ENCODE measurements around the gene CREB3L1.

Gene CREB3L1

DNA sequence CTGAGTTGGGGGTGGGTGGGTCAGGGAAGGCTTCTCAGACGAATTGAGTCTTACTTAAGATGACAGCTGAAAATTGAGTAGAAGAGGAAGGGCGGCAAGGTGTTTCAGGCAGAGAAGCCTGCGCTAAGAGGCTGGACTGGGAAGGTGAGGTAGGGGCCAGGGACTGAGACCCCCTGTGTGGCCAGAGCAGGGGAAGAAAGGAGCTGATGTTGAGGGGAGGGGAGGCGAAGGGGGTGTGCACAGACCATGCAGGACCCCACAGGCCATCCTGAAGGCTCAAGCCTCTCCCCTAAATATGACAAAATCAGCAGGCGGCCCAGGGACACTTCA, 40.6 kb upstream of the CREB3L1 start:
- Histone ChIP-seq H3K27ac (ENCODE audit: low read depth, low read length) (no peak overlapping the region), H2AK5ac (ENCODE audit: low read length) (no peak overlapping the region), H4K91ac (ENCODE audit: low read depth, low read length) (no peak overlapping the region), H3K4me1 (ENCODE audit: control insufficient read depth in 1 of 2, insufficient read depth in 2 of 2, low read length in 2 of 2) (peaks cover 21 to 26% of the 10 kb centered on the region in 2 experiments), H3K4me3 (ENCODE audit: low read depth, low read length) (no peak overlapping the region), H4K12ac (ENCODE audit: low read depth, low read length) (no peak overlapping the region), H3K23ac (ENCODE audit: low read length) (no peak overlapping the region), H2BK120ac (ENCODE audit: insufficient read depth, low read length, poor library complexity) (no peak overlapping the region), H2AFZ (ENCODE audit: insufficient read depth, low read length, poor library complexity) (peak overlapping the region; percentile 15), H3K27me3 (ENCODE audit: insufficient read depth, low read length) (no peaks in the 10 kb centered on the region), H3K9me3 (ENCODE audit: insufficient read depth, low read depth, low read length) (no peaks in the 10 kb centered on the region), H3K14ac (ENCODE audit: low read length) (no peak overlapping the region), H2BK5ac (ENCODE audit: low read depth, low read length, poor library complexity) (no peak overlapping the region), H4K8ac (ENCODE audit: low read depth, low read length) (no peak overlapping the region), H3K18ac (ENCODE audit: low read length) (no peak overlapping the region), H3K79me2 (ENCODE audit: control insufficient read depth, insufficient read depth, low read length, poor library complexity) (no peaks in the 10 kb centered on the region), H3K4ac (ENCODE audit: low read depth, low read length) (no peak overlapping the region), H3K9ac (ENCODE audit: low read length) (no peak overlapping the region), H2BK12ac (ENCODE audit: low read length) (no peak overlapping the region), H3K4me2 (ENCODE audit: low read length) (peak overlapping the region; percentile 84), H3K36me3 (ENCODE audit: control insufficient read depth in 1 of 2, insufficient read depth in 2 of 2, low read length in 2 of 2) (no peaks in the 10 kb centered on the region), H3K79me1 (ENCODE audit: low read length) (no peaks in the 10 kb centered on the region)
- no CpG with 5 or more reads among the region's 5 CpGs for WGBS (ENCODE audit: extremely low coverage, insufficient coverage, insufficient read length)
- no peak for DNase-seq

GRCh38 chr11:46237248-46238077, 40.0 kb upstream of the CREB3L1 start:
- H4K91ac ChIP-seq (ENCODE audit: low read depth, low read length), result peak overlapping the region; percentile 74
- peak overlapping the region; percentile 46 for H4K12ac ChIP-seq (ENCODE audit: low read depth, low read length)
- no peak overlapping the region for H2BK12ac ChIP-seq (ENCODE audit: low read length)
- no peak overlapping the region for H3K4ac ChIP-seq (ENCODE audit: low read depth, low read length)
- H3K14ac ChIP-seq (ENCODE audit: low read length), result peak overlapping the region; percentile 13
- H2AFZ ChIP-seq (ENCODE audit: insufficient read depth, low read length, poor library complexity), result peak overlapping the region; percentile 43
- no peaks in the 10 kb centered on the region for H3K79me2 ChIP-seq (ENCODE audit: control insufficient read depth, insufficient read depth, low read length, poor library complexity)
- peak overlapping the region; percentile 24 for H3K27ac ChIP-seq (ENCODE audit: low read depth, low read length)
- H3K4me1 ChIP-seq (ENCODE audit: control insufficient read depth in 1 of 2, insufficient read depth in 2 of 2, low read length in 2 of 2), result peaks cover 22 to 27% of the 10 kb centered on the region in 2 experiments
- peak overlapping the region; percentile 68 for H3K4me3 ChIP-seq (ENCODE audit: low read depth, low read length)
- no peak overlapping the region for H2BK5ac ChIP-seq (ENCODE audit: low read depth, low read length, poor library complexity)
- H2BK120ac ChIP-seq (ENCODE audit: insufficient read depth, low read length, poor library complexity), result peak overlapping the region; percentile 43
- no CpG with 5 or more reads among the region's 59 CpGs for WGBS (ENCODE audit: extremely low coverage, insufficient coverage, insufficient read length)
- H3K23ac ChIP-seq (ENCODE audit: low read length), result no peak overlapping the region
- H3K27me3 ChIP-seq (ENCODE audit: insufficient read depth, low read length), result no peaks in the 10 kb centered on the region
- H3K36me3 ChIP-seq (ENCODE audit: control insufficient read depth in 1 of 2, insufficient read depth in 2 of 2, low read length in 2 of 2), result no peaks in the 10 kb centered on the region
- no peak overlapping the region for H3K18ac ChIP-seq (ENCODE audit: low read length)
- H3K4me2 ChIP-seq (ENCODE audit: low read length), result peak overlapping the region; percentile 84
- peak; percentile 70 to 73 for DNase-seq
- H2AK5ac ChIP-seq (ENCODE audit: low read length), result no peak overlapping the region
- H3K9ac ChIP-seq (ENCODE audit: low read length), result no peak overlapping the region
- no peaks in the 10 kb centered on the region for H3K9me3 ChIP-seq (ENCODE audit: insufficient read depth, low read depth, low read length)
- no peaks in the 10 kb centered on the region for H3K79me1 ChIP-seq (ENCODE audit: low read length)
- H4K8ac ChIP-seq (ENCODE audit: low read depth, low read length), result peak overlapping the region; percentile 64

DNA sequence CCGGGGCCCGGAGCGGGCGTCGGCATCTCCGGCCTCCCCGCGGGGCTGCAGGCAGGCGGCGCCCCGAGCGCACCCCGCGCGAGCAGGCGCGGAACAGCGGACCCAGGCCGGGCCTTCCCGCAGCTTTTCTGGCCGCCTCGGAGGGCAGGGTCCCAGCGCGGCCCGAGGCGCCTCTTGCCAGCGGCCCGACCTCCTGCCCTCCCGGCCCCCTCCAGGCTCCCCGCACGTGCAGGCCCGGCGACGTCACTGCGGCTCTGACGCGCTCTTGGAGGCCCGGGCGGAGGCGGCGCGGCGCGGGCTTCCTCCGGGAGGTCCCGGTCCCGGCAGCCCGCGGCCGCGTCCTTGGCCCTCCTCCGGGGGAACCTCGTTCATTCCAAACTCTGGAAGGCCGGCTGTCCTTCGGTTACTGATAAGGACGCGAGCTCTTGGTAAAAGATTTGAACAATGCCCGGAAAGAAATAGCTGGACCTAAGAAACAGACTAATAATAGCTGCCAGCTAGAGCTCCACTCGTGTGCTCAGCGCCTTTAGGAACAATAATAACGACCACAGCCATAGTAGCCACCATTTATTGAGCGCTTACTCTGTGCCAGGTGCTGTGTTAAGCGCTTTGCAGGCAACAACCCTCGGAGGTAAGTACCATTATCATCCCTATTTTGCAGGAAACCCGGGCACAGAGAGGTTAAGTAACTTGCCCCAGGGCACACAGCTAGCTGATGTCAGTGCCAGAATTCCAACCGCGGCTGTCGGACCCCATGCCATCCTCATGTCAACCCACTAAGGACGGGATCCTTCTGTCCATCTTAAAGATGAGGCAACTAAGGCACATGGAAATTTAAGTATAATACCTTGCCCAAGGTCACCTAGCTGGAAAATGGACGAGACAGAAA, 39.1 kb upstream of the CREB3L1 start:
- Histone ChIP-seq H3K4me1 (ENCODE audit: control insufficient read depth in 1 of 2, insufficient read depth in 2 of 2, low read length in 2 of 2) (peaks cover 26 to 30% of the 10 kb centered on the region in 2 experiments), H3K9me3 (ENCODE audit: insufficient read depth, low read depth, low read length) (no peaks in the 10 kb centered on the region)

GRCh38 chr11:46238967-46239800, 38.3 kb upstream of the CREB3L1 start:
- Histone ChIP-seq H3K4me1 (ENCODE audit: control insufficient read depth in 1 of 2, insufficient read depth in 2 of 2, low read length in 2 of 2) (peaks cover 26 to 33% of the 10 kb centered on the region in 2 experiments), H3K4ac (ENCODE audit: low read depth, low read length) (no peak overlapping the region), H3K27me3 (ENCODE audit: insufficient read depth, low read length) (no peaks in the 10 kb centered on the region), H3K9ac (ENCODE audit: low read length) (no peak overlapping the region), H3K27ac (ENCODE audit: low read depth, low read length) (no peak overlapping the region), H4K8ac (ENCODE audit: low read depth, low read length) (peak overlapping the region; percentile 2), H3K79me2 (ENCODE audit: control insufficient read depth, insufficient read depth, low read length, poor library complexity) (peaks cover 5% of the 10 kb centered on the region), H3K36me3 (ENCODE audit: control insufficient read depth in 1 of 2, insufficient read depth in 2 of 2, low read length in 2 of 2) (no peaks in the 10 kb centered on the region), H3K4me2 (ENCODE audit: low read length) (peak overlapping the region; percentile 84), H2BK5ac (ENCODE audit: low read depth, low read length, poor library complexity) (no peak overlapping the region), H2AFZ (ENCODE audit: insufficient read depth, low read length, poor library complexity) (peak overlapping the region; percentile 21), H2AK5ac (ENCODE audit: low read length) (no peak overlapping the region), H3K9me3 (ENCODE audit: insufficient read depth, low read depth, low read length) (no peaks in the 10 kb centered on the region), H3K4me3 (ENCODE audit: low read depth, low read length) (peak overlapping the region; percentile 2), H4K12ac (ENCODE audit: low read depth, low read length) (no peak overlapping the region), H3K23ac (ENCODE audit: low read length) (no peak overlapping the region), H4K91ac (ENCODE audit: low read depth, low read length) (peak overlapping the region; percentile 9), H3K14ac (ENCODE audit: low read length) (no peak overlapping the region), H2BK12ac (ENCODE audit: low read length) (peak overlapping the region; percentile 31), H3K79me1 (ENCODE audit: low read length) (peaks cover 9% of the 10 kb centered on the region), H3K18ac (ENCODE audit: low read length) (no peak overlapping the region), H2BK120ac (ENCODE audit: insufficient read depth, low read length, poor library complexity) (no peak overlapping the region)
- WGBS (ENCODE audit: extremely low coverage, insufficient coverage, insufficient read length), result no CpG with 5 or more reads among the region's 46 CpGs
- peak; percentile 86 to 90 for DNase-seq

More for the DNA sequence above, 39.1 kb upstream of the CREB3L1 start:
- H3K27ac ChIP-seq (ENCODE audit: low read depth, low read length), result no peak overlapping the region
- H4K12ac ChIP-seq (ENCODE audit: low read depth, low read length), result no peak overlapping the region
- H3K27me3 ChIP-seq (ENCODE audit: insufficient read depth, low read length), result no peaks in the 10 kb centered on the region
- H3K36me3 ChIP-seq (ENCODE audit: control insufficient read depth in 1 of 2, insufficient read depth in 2 of 2, low read length in 2 of 2), result no peaks in the 10 kb centered on the region
- H3K18ac ChIP-seq (ENCODE audit: low read length), result peak overlapping the region; percentile 51
- H3K23ac ChIP-seq (ENCODE audit: low read length), result no peak overlapping the region
- H3K14ac ChIP-seq (ENCODE audit: low read length), result peak overlapping the region; percentile 13
- H3K4me3 ChIP-seq (ENCODE audit: low read depth, low read length), result peak overlapping the region; percentile 68
- H2AK5ac ChIP-seq (ENCODE audit: low read length), result no peak overlapping the region
- peak overlapping the region; percentile 84 for H3K4me2 ChIP-seq (ENCODE audit: low read length)
- no peak overlapping the region for H2BK5ac ChIP-seq (ENCODE audit: low read depth, low read length, poor library complexity)
- H3K79me1 ChIP-seq (ENCODE audit: low read length), result peaks cover 6% of the 10 kb centered on the region
- H3K4ac ChIP-seq (ENCODE audit: low read depth, low read length), result no peak overlapping the region
- H3K9ac ChIP-seq (ENCODE audit: low read length), result no peak overlapping the region
- DNase-seq, result peak; percentile 14 to 51
- peaks cover 3% of the 10 kb centered on the region for H3K79me2 ChIP-seq (ENCODE audit: control insufficient read depth, insufficient read depth, low read length, poor library complexity)
- peak overlapping the region; percentile 64 for H4K8ac ChIP-seq (ENCODE audit: low read depth, low read length)
- WGBS (ENCODE audit: extremely low coverage, insufficient coverage, insufficient read length), result no CpG with 5 or more reads among the region's 70 CpGs
- H2AFZ ChIP-seq (ENCODE audit: insufficient read depth, low read length, poor library complexity), result peak overlapping the region; percentile 43
- H2BK120ac ChIP-seq (ENCODE audit: insufficient read depth, low read length, poor library complexity), result peak overlapping the region; percentile 43
- H2BK12ac ChIP-seq (ENCODE audit: low read length), result peak overlapping the region; percentile 30
- peak overlapping the region; percentile 74 for H4K91ac ChIP-seq (ENCODE audit: low read depth, low read length)

All from trophoblast cell (in vitro differentiated cells and primary cell).